Measurements from ENCODE around the gene SLC28A1. TPM values are rescaled to one million over a fixed set of nuclear protein-coding genes. Genes with fewer than 3 reads are reported as not detected.

The SLC28A1 gene
- total RNA-seq, 1 donor from 2014 or later = 0.19 TPM

- peak overlapping the region; percentile 91 for H3K27ac Mint-ChIP-seq
- TF ChIP-seq CTCF (conservative IDR thresholded peaks at IDR 0.05) = no peak
- no peaks in the 10 kb centered on the region for H3K36me3 Mint-ChIP-seq
- H3K4me3 Mint-ChIP-seq = peak overlapping the region; percentile 94
- peak; percentile 85 for DNase-seq (ENCODE audit: extremely low spot score, unreplicated experiment)
- H3K4me1 Mint-ChIP-seq (ENCODE audit: unreplicated experiment) = peaks cover 21% of the 10 kb centered on the region
- no peaks in the 10 kb centered on the region for H3K9me3 Mint-ChIP-seq
- peaks cover 33% of the 10 kb centered on the region for H3K27me3 Mint-ChIP-seq
These were observed 96.0 kb downstream of the SLC28A1 start for GRCh38 chr15:84980196-84981053.

DNA sequence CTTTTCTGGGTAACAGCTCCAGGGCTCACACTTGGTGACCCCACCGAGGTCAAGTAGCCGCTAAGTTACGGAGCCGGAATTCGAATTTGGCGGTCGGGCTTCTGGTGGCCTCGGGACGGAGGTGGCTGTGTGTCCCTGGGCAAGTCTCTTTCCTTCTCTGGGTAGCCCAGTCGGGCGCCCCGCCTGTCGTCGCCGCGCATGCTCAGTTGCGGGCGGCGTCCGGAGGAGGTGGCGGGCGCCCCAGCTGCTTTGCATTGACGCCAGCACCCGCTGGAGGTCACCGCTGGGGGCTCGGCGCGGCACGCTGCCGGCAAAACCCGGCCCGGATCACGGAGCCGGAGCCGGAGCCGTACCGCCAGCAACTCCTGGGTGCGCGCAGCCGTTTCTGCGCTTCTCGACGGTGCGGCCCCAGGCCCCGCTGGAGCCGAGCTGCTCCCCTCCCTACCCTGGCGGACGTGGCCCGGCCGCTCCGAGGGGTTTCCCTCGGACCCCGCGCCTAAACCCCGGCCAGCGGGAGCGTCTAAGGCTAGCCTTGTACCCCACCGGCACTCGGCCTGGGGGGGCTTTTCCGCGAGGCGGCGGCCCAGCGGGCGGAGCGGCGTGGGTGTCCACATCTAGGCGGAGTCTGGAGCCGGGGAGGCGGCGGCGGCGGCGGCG is 96.7 kb downstream of the SLC28A1 start:
- peaks cover under 1% of the 10 kb centered on the region for H3K36me3 Mint-ChIP-seq
- peaks cover 35% of the 10 kb centered on the region for H3K27me3 Mint-ChIP-seq
- peak overlapping the region; percentile 91 for H3K27ac Mint-ChIP-seq
- H3K9me3 Mint-ChIP-seq = no peaks in the 10 kb centered on the region
- H3K4me3 Mint-ChIP-seq = peak overlapping the region; percentile 94
- DNase-seq (ENCODE audit: extremely low spot score, unreplicated experiment) = peak; percentile 97
- H3K4me1 Mint-ChIP-seq (ENCODE audit: unreplicated experiment) = peaks cover 23% of the 10 kb centered on the region
- peak; percentile 62 for TF ChIP-seq CTCF (conservative IDR thresholded peaks at IDR 0.05)

DNA sequence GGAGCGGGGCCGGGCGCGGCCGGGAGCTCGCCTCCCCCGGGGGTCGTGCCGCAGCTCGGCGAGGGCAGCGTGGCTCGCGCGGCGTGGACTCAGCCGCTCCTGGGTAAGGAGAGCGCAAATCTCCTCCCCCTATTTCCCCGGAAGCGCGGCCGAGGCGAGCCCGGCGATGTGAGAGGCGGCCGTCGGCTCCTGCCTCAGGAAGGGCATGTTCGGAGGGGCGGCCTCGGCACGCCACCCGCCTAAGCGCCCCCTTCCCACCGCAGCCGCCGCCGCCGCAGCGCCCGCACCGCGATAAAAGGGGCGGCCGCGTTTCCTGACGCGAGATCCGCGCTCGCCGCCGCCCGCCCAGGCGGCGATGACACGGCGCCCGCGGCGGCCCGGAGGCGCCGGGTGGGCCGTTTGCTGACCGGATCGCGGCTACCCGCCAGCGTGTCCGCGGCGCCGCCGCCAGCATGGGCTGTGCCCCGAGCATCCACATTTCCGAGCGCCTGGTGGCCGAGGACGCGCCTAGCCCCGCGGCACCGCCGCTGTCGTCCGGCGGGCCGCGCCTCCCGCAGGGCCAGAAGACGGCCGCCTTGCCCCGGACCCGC is 97.3 kb downstream of the SLC28A1 start, which contains the start of gene PDE8A:
Gene PDE8A, plus strand, starts transcription at position 146 of the 590 bp plus-strand sequence. Its CDS starts 307 bp downstream, at position 453.
- H3K36me3 Mint-ChIP-seq = peaks cover 4% of the 10 kb centered on the region
- H3K4me3 Mint-ChIP-seq = peak within 1 kb of the TSS; percentile 94

DNA sequence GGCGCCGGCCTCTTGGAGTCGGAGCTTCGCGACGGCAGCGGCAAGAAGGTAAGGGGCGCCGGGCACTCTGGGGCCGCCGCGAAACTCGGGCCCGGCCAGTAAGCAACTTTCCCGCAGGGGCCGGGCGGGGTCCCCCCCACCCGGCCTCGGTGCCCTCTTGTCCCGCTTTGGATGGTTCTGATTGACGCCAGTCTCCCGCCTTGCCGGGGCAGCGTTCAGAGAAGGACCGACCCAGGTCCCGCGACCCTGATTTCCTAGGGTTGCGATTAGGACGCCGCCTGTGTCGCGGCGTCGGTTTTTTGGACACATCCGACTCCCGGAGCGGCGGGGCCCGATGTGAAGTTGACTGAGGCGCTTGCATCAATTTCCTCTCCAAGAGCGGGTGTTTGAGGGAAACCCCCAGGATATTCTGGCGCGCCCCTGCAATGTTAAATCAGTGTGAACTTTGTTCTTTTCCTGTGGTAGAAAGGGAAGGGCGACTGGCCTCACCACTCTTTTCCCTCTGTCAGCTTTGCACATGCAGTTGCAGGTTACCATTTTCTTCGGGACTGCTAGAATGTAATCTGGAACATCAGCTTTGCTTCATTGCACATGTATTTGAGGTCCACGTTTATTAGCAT is 97.9 kb downstream of the SLC28A1 start:
- peaks cover 23% of the 10 kb centered on the region for H3K4me1 Mint-ChIP-seq (ENCODE audit: unreplicated experiment)
- peaks cover 35% of the 10 kb centered on the region for H3K27me3 Mint-ChIP-seq
- TF ChIP-seq CTCF (conservative IDR thresholded peaks at IDR 0.05) = peak; percentile 1
- H3K36me3 Mint-ChIP-seq = peaks cover 4% of the 10 kb centered on the region
- no peaks in the 10 kb centered on the region for H3K9me3 Mint-ChIP-seq
- H3K4me3 Mint-ChIP-seq = peak overlapping the region; percentile 90
- H3K27ac Mint-ChIP-seq = peak overlapping the region; percentile 89
- DNase-seq (ENCODE audit: extremely low spot score, unreplicated experiment) = peak; percentile 69

More for the DNA sequence above, 97.3 kb downstream of the SLC28A1 start, which contains the start of gene PDE8A:
- Mint-ChIP-seq H3K27me3 (peaks cover 35% of the 10 kb centered on the region), H3K27ac (peak within 1 kb of the TSS; percentile 91), H3K9me3 (no peaks in the 10 kb centered on the region), H3K4me1 (ENCODE audit: unreplicated experiment) (peaks cover 23% of the 10 kb centered on the region)
- peak; percentile 70 for DNase-seq (ENCODE audit: extremely low spot score, unreplicated experiment)
- peak; percentile 51 for TF ChIP-seq CTCF (conservative IDR thresholded peaks at IDR 0.05)

- DNase-seq (ENCODE audit: extremely low spot score, unreplicated experiment) = no peak
- no peak for TF ChIP-seq CTCF (conservative IDR thresholded peaks at IDR 0.05)
- peak overlapping the region; percentile 90 for H3K4me3 Mint-ChIP-seq
- peaks cover 35% of the 10 kb centered on the region for H3K27me3 Mint-ChIP-seq
- H3K36me3 Mint-ChIP-seq = peaks cover 4% of the 10 kb centered on the region
- H3K9me3 Mint-ChIP-seq = no peaks in the 10 kb centered on the region
- peaks cover 23% of the 10 kb centered on the region for H3K4me1 Mint-ChIP-seq (ENCODE audit: unreplicated experiment)
- peak overlapping the region; percentile 89 for H3K27ac Mint-ChIP-seq
These were observed 98.8 kb downstream of the SLC28A1 start for GRCh38 chr15:84983294-84983693.
